ENCODE data around the gene MYH14. TPM values are rescaled to one million over a fixed set of nuclear protein-coding genes. Genes with fewer than 3 reads are reported as not detected.

MYH14 gene
- total RNA-seq, 1 donor from 2014 or later: 17.1 TPM

- no peak for DNase-seq (ENCODE audit: low spot score)
These were observed 156.0 kb downstream of the MYH14 start for GRCh38 chr19:50359328-50359818.

Other genes starting within 250 kb of the MYH14 start
- gene SIGLEC11, start 242.4 kb upstream of the MYH14 start, total RNA-seq (ENCODE audit: insufficient read depth, low replicate concordance): 0.72 TPM
- gene VRK3, start 178.2 kb upstream of the MYH14 start, total RNA-seq (ENCODE audit: insufficient read depth, low replicate concordance): 11.1 TPM
- 20.5 TPM for gene ZNF473, start 177.6 kb upstream of the MYH14 start, total RNA-seq (ENCODE audit: insufficient read depth, low replicate concordance)
- gene IZUMO2, start 40.3 kb upstream of the MYH14 start, total RNA-seq (ENCODE audit: insufficient read depth, low replicate concordance): not detected
- 0.48 TPM for gene KCNC3, start 125.8 kb downstream of the MYH14 start, total RNA-seq (ENCODE audit: insufficient read depth, low replicate concordance)
- gene NAPSA, start 162.0 kb downstream of the MYH14 start, total RNA-seq (ENCODE audit: insufficient read depth, low replicate concordance): 1.2 TPM
- 46.2 TPM for gene NR1H2, start 172.8 kb downstream of the MYH14 start, total RNA-seq (ENCODE audit: insufficient read depth, low replicate concordance)
- 7.2 TPM for gene POLD1, start 180.7 kb downstream of the MYH14 start, total RNA-seq (ENCODE audit: insufficient read depth, low replicate concordance)
- gene SPIB, start 215.3 kb downstream of the MYH14 start, total RNA-seq (ENCODE audit: insufficient read depth, low replicate concordance): 0.72 TPM
- gene MYBPC2, start 229.3 kb downstream of the MYH14 start, total RNA-seq (ENCODE audit: insufficient read depth, low replicate concordance): not detected

Measured in umbilical cord (tissue), 2 donors.